ENCODE data around the gene TEX2. TPM values are rescaled to one million over a fixed set of nuclear protein-coding genes. Genes with fewer than 3 reads are reported as not detected.

The TEX2 gene
- total and polyA plus RNA-seq, 2 of the 13 experiments (the other 11 are each of a cell fraction or from before 2014, with no cell fraction given): 21.4 to 37.7 TPM

GRCh38 chr17:64147110-64148016 is 115.7 kb downstream of the TEX2 start (continued):
- TF ChIP-seq ZNF609 (CRISPR knock-in tag; IDR thresholded peaks at IDR 0.05; ENCODE audit: borderline replicate concordance) (no peak), NFE2L1 (CRISPR knock-in tag; IDR thresholded peaks at IDR 0.05; ENCODE audit: borderline replicate concordance) (no peak), MIXL1 (CRISPR knock-in tag; IDR thresholded peaks at IDR 0.05) (peak; percentile 53; the same call in 1 of the 2 replicates), ZNF546 (CRISPR knock-in tag; conservative IDR thresholded peaks at IDR 0.05) (no peak), ZNF367 (CRISPR knock-in tag; IDR thresholded peaks at IDR 0.05; ENCODE audit: borderline replicate concordance) (peak; percentile 52; the same call in 1 of the 2 replicates), HDAC2 (CRISPR knock-in tag; IDR thresholded peaks at IDR 0.05) (peak; percentile 40; the same call in 1 of the 2 replicates), ZNF224 (CRISPR knock-in tag; IDR thresholded peaks at IDR 0.05) (no peak), SCMH1 (CRISPR knock-in tag; IDR thresholded peaks at IDR 0.05; ENCODE audit: borderline replicate concordance) (no peak), ZNF780A (CRISPR knock-in tag; IDR thresholded peaks at IDR 0.05) (no peak), ZSCAN5A (CRISPR knock-in tag; IDR thresholded peaks at IDR 0.05; ENCODE audit: borderline replicate concordance) (peak; percentile 74; the same call in 1 of the 2 replicates), DPF2 (CRISPR knock-in tag; IDR thresholded peaks at IDR 0.05; ENCODE audit: borderline replicate concordance, low read depth) (no peak), THAP9 (CRISPR knock-in tag; IDR thresholded peaks at IDR 0.05; ENCODE audit: borderline replicate concordance) (no peak), RXRB (CRISPR knock-in tag; IDR thresholded peaks at IDR 0.05; ENCODE audit: borderline replicate concordance) (no peak; the same call in 1 of the 2 replicates), HOXA9 (CRISPR knock-in tag; IDR thresholded peaks at IDR 0.05; ENCODE audit: borderline replicate concordance) (no peak), ZUFSP (CRISPR knock-in tag; IDR thresholded peaks at IDR 0.05; ENCODE audit: borderline replicate concordance) (no peak), ARNTL (CRISPR knock-in tag; IDR thresholded peaks at IDR 0.05) (peak; percentile 90)

All from HepG2 (cell line).